ENCODE measurements around the gene MRGPRG. TPM values are rescaled to one million over a fixed set of nuclear protein-coding genes. Genes with fewer than 3 reads are reported as not detected.

The MRGPRG gene
- total and polyA plus RNA-seq, 2 of the 4 experiments (the other 2 are of a cell fraction): not detected

DNA sequence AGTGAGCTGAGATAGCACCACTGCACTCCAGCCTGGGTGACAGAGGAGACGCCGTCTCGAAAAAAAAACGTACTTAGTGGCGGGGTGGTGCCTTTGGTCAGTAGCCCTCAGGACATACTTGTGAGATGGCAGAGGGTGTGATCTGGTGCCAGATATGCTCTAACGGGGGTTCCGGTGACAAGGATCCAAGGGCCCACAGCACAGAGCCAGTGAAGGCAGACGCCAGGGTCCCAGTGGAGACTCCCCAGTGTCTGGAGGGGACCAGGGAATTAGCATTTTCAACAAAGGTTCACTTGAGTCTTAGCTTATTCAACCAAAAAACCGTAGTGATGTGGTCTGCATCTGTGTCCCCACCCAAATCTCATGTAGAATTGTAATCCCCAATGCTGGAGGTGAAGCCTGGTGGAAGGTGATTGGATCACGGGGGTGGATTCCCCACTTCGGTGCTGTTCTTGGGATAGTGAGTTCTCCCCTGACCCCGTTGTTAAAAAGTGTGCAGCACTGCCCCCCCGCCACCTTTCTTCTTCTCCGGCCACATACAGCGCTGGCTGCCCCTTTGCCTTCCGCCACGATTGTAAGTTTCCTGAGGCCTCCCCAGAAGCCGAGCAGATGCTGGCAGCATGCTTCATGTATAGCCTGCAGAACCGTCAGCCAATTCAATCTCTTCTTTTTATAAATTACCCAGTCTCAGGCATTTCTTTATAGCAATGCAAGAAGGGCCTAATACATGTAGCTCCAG is 26.9 kb downstream of the MRGPRG start:
- H3K4me3 ChIP-seq (ENCODE audit: insufficient read depth, low read depth, low read length): no peak overlapping the region
- in situ Hi-C loops (cut with MboI; ENCODE audit: low sequenced_read_pairs): no loop called here
- DNase-seq (no peak), ATAC-seq (ENCODE audit: low read depth) (no peak)
- dilution Hi-C loops (cut with HindIII; ENCODE audit: low sequenced_read_pairs, unreplicated experiment): no loop called here
- H3K4me2 ChIP-seq (ENCODE audit: low read depth, low read length): no peak overlapping the region
- H4K5ac ChIP-seq (ENCODE audit: low read depth, low read length): no peak overlapping the region
- H3K14ac ChIP-seq (replicated peaks; ENCODE audit: low read depth, low read length): no peak overlapping the region
- no peak overlapping the region for H3K56ac ChIP-seq (ENCODE audit: extremely low read depth, insufficient read depth, low read length)
- no peaks in the 10 kb centered on the region for H3K9me3 ChIP-seq (ENCODE audit: control insufficient read depth, insufficient read depth, low read length)
- no peaks in the 10 kb centered on the region for H3K36me3 ChIP-seq (ENCODE audit: control insufficient read depth, insufficient read depth, low read length)
- no peak overlapping the region for H3K27ac ChIP-seq (ENCODE audit: insufficient read depth, low read length)
- TF ChIP-seq CHD1 (IDR thresholded peaks at IDR 0.05; ENCODE audit: low read depth, low read length): no peak
- TF ChIP-seq, protein P1, sequence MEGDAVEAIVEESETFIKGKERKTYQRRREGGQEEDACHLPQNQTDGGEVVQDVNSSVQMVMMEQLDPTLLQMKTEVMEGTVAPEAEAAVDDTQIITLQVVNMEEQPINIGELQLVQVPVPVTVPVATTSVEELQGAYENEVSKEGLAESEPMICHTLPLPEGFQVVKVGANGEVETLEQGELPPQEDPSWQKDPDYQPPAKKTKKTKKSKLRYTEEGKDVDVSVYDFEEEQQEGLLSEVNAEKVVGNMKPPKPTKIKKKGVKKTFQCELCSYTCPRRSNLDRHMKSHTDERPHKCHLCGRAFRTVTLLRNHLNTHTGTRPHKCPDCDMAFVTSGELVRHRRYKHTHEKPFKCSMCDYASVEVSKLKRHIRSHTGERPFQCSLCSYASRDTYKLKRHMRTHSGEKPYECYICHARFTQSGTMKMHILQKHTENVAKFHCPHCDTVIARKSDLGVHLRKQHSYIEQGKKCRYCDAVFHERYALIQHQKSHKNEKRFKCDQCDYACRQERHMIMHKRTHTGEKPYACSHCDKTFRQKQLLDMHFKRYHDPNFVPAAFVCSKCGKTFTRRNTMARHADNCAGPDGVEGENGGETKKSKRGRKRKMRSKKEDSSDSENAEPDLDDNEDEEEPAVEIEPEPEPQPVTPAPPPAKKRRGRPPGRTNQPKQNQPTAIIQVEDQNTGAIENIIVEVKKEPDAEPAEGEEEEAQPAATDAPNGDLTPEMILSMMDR (conservative IDR thresholded peaks at IDR 0.05; ENCODE audit: low read depth, low read length): no peak
- TF ChIP-seq RAD21 (IDR thresholded peaks at IDR 0.05; ENCODE audit: low read length): no peak
- TF ChIP-seq NFE2L2 (IDR thresholded peaks at IDR 0.05; ENCODE audit: low read depth, low read length): no peak
- TF ChIP-seq POLR2A (IDR thresholded peaks at IDR 0.05; ENCODE audit: low read depth, low read length): no peak
- no peak for TF ChIP-seq RFX5 (IDR thresholded peaks at IDR 0.05; ENCODE audit: low read depth, low read length)
- H4K20me1 ChIP-seq (ENCODE audit: insufficient read depth, low read length): no peaks in the 10 kb centered on the region
- no peaks in the 10 kb centered on the region for H3K4me1 ChIP-seq (ENCODE audit: control insufficient read depth, insufficient read depth, low read length)
- H3K9me1 ChIP-seq (ENCODE audit: insufficient read depth, low read length): no peaks in the 10 kb centered on the region
- intact Hi-C loops (cut with micrococcal nuclease): no loop called here
- H4K91ac ChIP-seq (ENCODE audit: insufficient read depth, low read depth, low read length): no peak overlapping the region
- no peak overlapping the region for H3K9ac ChIP-seq (ENCODE audit: low read depth, low read length)
- H3K4ac ChIP-seq (ENCODE audit: low read depth, low read length): no peak overlapping the region
- no peak overlapping the region for H2AK5ac ChIP-seq (ENCODE audit: low read depth, low read length)
- 78% methylated on average over 7 of the region's 19 CpGs; no CpG with 5 or more reads in 1 of the 2 experiments for WGBS, 2 experiments (ENCODE audit: extremely low coverage in 2 of 2, insufficient read length in 1 of 2)
- H2AK9ac ChIP-seq (replicated peaks; ENCODE audit: low read depth, low read length, poor library complexity): no peak overlapping the region
- H3K18ac ChIP-seq (ENCODE audit: low read depth, low read length): no peak overlapping the region
- POLR2A ChIA-PET (ENCODE audit: unreplicated experiment): no interaction called here
- H3K79me1 ChIP-seq (ENCODE audit: low read depth in 1 of 2, low read length in 2 of 2): no peaks in the 10 kb centered on the region
- no peak overlapping the region for H2BK15ac ChIP-seq (ENCODE audit: low read depth, low read length)
- CTCF ChIA-PET: no interaction called here
- H2BK120ac ChIP-seq (ENCODE audit: low read depth, low read length): no peak overlapping the region
- H3K23ac ChIP-seq (ENCODE audit: low read depth, low read length): no peak overlapping the region
- no TSS peak for BruUV-seq (replicated peaks)
- H2BK5ac ChIP-seq (ENCODE audit: low read depth, low read length, poor library complexity, severe bottlenecking): no peak overlapping the region
- H3K27me3 ChIP-seq (ENCODE audit: control insufficient read depth, insufficient read depth, low read length): peaks cover 47% of the 10 kb centered on the region
- no peak overlapping the region for H2AFZ ChIP-seq (replicated peaks; ENCODE audit: low read length, poor library complexity)
- no peak overlapping the region for H4K8ac ChIP-seq (ENCODE audit: low read depth in 2 of 2, low read length in 2 of 2)
- H2BK20ac ChIP-seq (ENCODE audit: low read depth, low read length): no peak overlapping the region

Measured in IMR-90 (cell line).